Osteocyte (in vitro differentiated cells): ENCODE data around the gene PCK1. TPM values are rescaled to one million over a fixed set of nuclear protein-coding genes. Genes with fewer than 3 reads are reported as not detected.

ENCODE experiments used
- DNase-seq: peaks from one replicate; pipeline ENCODE4 v3.0.0; 2021; ENCODE audit warnings: mixed read lengths; ENCODE audit not compliant: unreplicated experiment; ENCODE audit errors: extremely low spot score
- H3K27ac Mint-ChIP-seq: one replicate; pipeline ENCODE4 v1.8.0; 2021; ENCODE audit warnings: mild to moderate bottlenecking, mixed read lengths; ENCODE audit not compliant: unreplicated experiment
- H3K27me3 Mint-ChIP-seq: one replicate; pipeline ENCODE4 v1.8.0; 2021; ENCODE audit warnings: mixed read lengths; ENCODE audit not compliant: unreplicated experiment
- H3K36me3 Mint-ChIP-seq: one replicate; pipeline ENCODE4 v1.8.0; 2021; ENCODE audit warnings: mixed read lengths; ENCODE audit not compliant: unreplicated experiment
- H3K4me1 Mint-ChIP-seq: one replicate; pipeline ENCODE4 v1.8.0; 2021; ENCODE audit warnings: mixed read lengths; ENCODE audit not compliant: unreplicated experiment
- H3K4me3 Mint-ChIP-seq: one replicate; pipeline ENCODE4 v1.8.0; 2021; ENCODE audit warnings: mild to moderate bottlenecking, moderate library complexity, mixed read lengths; ENCODE audit not compliant: unreplicated experiment
- H3K9me3 Mint-ChIP-seq: one replicate; pipeline ENCODE4 v1.8.0; 2021; ENCODE audit warnings: mixed read lengths; ENCODE audit not compliant: unreplicated experiment
- CTCF ChIP-seq: fragments of 200-600 bp; sonication (generic); IDR thresholded peaks from 2 replicates; pipeline ENCODE4 v1.5.0; 2021; ENCODE audit warnings: antibody characterized with exemption, mild to moderate bottlenecking, moderate library complexity
- total RNA-seq: library from RNA; stranded (reverse); gene quantifications from 2 replicates; pipeline ENCODE4 v1.2.1, GENCODE V29; 2021

PCK1 gene
- total RNA-seq, 1 donor from 2014 or later, result not detected

- no peak for TF ChIP-seq CTCF
- Mint-ChIP-seq H3K27me3 (no peaks in the 10 kb centered on the region), H3K27ac (no peak overlapping the region), H3K4me1 (peaks cover 10% of the 10 kb centered on the region), H3K9me3 (no peaks in the 10 kb centered on the region), H3K36me3 (no peaks in the 10 kb centered on the region), H3K4me3 (no peak overlapping the region)
- DNase-seq, result no peak
Observed at GRCh38 chr20:57593134-57593886, 32.4 kb downstream of the PCK1 start.

DNA sequence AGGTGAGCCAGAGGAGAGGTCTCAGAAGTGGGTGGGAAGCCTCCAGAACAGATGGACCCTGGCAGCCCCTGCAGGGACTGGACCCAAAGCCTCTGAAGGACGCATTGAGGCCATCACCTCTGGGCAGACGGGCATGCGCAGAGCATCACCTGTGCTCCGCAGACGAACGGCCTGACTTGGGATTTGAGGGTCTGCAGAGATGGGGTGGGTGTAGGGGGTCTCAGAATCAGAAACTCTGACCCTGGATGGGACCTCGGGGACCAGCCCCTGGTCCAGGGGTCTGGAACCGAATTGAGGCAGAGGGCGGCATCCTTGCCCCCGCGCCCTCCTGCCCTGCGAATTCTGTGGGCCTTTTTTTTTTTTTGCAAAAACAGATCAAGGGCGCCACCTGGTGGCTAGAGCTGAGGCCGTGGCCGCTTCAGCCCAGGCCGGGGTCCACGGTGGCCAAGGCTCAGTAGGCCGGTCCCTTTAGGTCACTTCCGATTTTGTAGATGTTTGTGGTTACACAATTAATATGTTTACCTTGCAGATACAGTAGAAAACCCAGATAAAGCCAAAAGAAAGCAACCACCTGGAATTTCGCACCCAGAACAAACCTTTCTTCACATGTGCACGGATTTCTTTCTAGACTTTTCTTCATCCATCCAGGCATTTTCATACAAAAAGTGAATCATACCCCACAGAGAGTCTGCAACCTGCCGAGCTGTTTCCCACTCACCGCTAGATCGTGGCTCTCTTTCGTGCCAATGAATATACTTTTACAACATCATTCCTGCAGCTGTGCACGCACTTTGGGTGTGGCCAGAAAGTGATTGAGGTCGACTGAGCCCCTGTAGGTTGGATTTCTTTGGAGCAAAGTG, 33.4 kb downstream of the PCK1 start:
- peak; percentile 95 for TF ChIP-seq CTCF
- H3K9me3 Mint-ChIP-seq, result no peaks in the 10 kb centered on the region
- H3K4me1 Mint-ChIP-seq, result peaks cover 10% of the 10 kb centered on the region
- no peak overlapping the region for H3K27ac Mint-ChIP-seq
- no peaks in the 10 kb centered on the region for H3K27me3 Mint-ChIP-seq
- H3K36me3 Mint-ChIP-seq, result no peaks in the 10 kb centered on the region
- no peak for DNase-seq
- no peak overlapping the region for H3K4me3 Mint-ChIP-seq

GRCh38 chr20:57595041-57596030, 34.4 kb downstream of the PCK1 start:
- no peaks in the 10 kb centered on the region for H3K36me3 Mint-ChIP-seq
- H3K4me1 Mint-ChIP-seq, result peaks cover 10% of the 10 kb centered on the region
- TF ChIP-seq CTCF, result no peak
- H3K4me3 Mint-ChIP-seq, result no peak overlapping the region
- no peak for DNase-seq
- H3K27ac Mint-ChIP-seq, result no peak overlapping the region
- H3K9me3 Mint-ChIP-seq, result no peaks in the 10 kb centered on the region
- peaks cover 3% of the 10 kb centered on the region for H3K27me3 Mint-ChIP-seq

DNA sequence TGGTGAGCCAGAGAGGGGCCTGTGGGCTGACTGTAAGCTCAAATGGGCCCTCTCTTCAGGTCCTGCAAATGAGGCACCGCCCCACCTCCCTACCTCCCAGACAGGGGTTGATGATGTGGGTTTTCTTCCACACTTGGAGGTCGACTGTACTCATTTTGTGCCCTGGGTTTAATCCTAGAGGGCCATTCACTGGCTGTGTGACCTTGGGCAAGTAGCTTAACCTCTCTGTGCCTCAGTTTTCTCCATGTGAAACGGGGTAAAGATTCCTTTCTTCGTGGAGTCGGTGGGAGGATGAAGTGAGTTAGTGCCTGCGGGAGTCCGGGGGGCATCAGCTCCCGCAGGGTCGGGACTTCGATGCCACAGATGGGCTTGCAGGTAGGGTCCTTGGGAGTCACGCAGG, 35.4 kb downstream of the PCK1 start:
- no peak for DNase-seq
- Mint-ChIP-seq H3K36me3 (no peaks in the 10 kb centered on the region), H3K27me3 (peaks cover 3% of the 10 kb centered on the region), H3K27ac (no peak overlapping the region), H3K9me3 (no peaks in the 10 kb centered on the region), H3K4me1 (peaks cover 10% of the 10 kb centered on the region), H3K4me3 (no peak overlapping the region)
- TF ChIP-seq CTCF, result no peak
